HFFc6 (cell line): ENCODE measurements around the gene CYSTM1. TPM values are rescaled to one million over a fixed set of nuclear protein-coding genes. Genes with fewer than 3 reads are reported as not detected.
A peak's percentile ranks its signal among the peaks of the same experiment; 100 is the strongest.

Experiments
- DNase-seq: peaks from one replicate; pipeline ENCODE4 v3.0.0-alpha.2; 2018
- H3K27ac Mint-ChIP-seq: 2 replicates; pipeline ENCODE4 v1.8.0; 2020; ENCODE audit warnings: mild to moderate bottlenecking, mixed read lengths
- H3K27me3 Mint-ChIP-seq: 2 replicates; pipeline ENCODE4 v1.8.0; 2021; ENCODE audit warnings: mild to moderate bottlenecking, moderate library complexity, mixed read lengths; ENCODE audit not compliant: insufficient read depth
- H3K36me3 Mint-ChIP-seq: 2 replicates; pipeline ENCODE4 v1.8.0; 2021; ENCODE audit warnings: low read depth, mixed read lengths
- H3K4me1 Mint-ChIP-seq: 2 replicates; pipeline ENCODE4 v1.8.0; 2020; ENCODE audit warnings: low read depth, mixed read lengths
- H3K4me3 Mint-ChIP-seq: 2 replicates; pipeline ENCODE4 v1.8.0; 2020; ENCODE audit warnings: mild to moderate bottlenecking, moderate library complexity, mixed read lengths
- H3K9me3 Mint-ChIP-seq: 2 replicates; pipeline ENCODE4 v1.8.0; 2020; ENCODE audit warnings: mild to moderate bottlenecking, mixed read lengths
- CTCF ChIP-seq: fragments of 200-600 bp; sonication (generic); IDR thresholded peaks from 2 replicates; pipeline ENCODE4 v1.5.0; 2021; ENCODE audit warnings: antibody characterized with exemption, mild to moderate bottlenecking
- long read RNA-seq: library from polyadenylated mRNA; unstranded; transcript quantifications from one replicate; pipeline ENCODE4 v2.0.0, GENCODE V29; 2019
- total RNA-seq, 6 experiments: library from RNA; stranded (reverse); fragmentation: NEBNext Ultra II Directional; extraction: Animal tissue kit (Norgen Biotek cat#: 25700); gene quantifications; 2 replicates in 1 of 6; 3 replicates in 5 of 6; pipeline ENCODE4 v1.2.3, GENCODE V29; 2021

CYSTM1 gene
- 10 to 100 TPM; 11.6 to 16.7 (median 12.5) TPM for total RNA-seq
- long read RNA-seq, transcript CYSTM1-201 (3 exons, 1,336 nt): major isoform, 32 of 34 reads
- long read RNA-seq, partial matches to known transcripts: 1 of 34 reads
- long read RNA-seq, other reads (novel, unspliced or antisense): 1 of 34 reads

- H3K4me1 Mint-ChIP-seq: peaks cover 21% of the 10 kb centered on the region
- H3K4me3 Mint-ChIP-seq: peak within 1 kb of the TSS; percentile 95
- TF ChIP-seq CTCF: no peak
- H3K36me3 Mint-ChIP-seq: no peaks in the 10 kb centered on the region
- no peaks in the 10 kb centered on the region for H3K9me3 Mint-ChIP-seq
- no peaks in the 10 kb centered on the region; the same call in 1 of the 2 replicates for H3K27me3 Mint-ChIP-seq
- DNase-seq: peak; percentile 83
- peak within 1 kb of the TSS; percentile 90 for H3K27ac Mint-ChIP-seq
Measured at GRCh38 chr5:140174465-140175366, at the start of gene CYSTM1. Gene CYSTM1 (plus strand): TSS chr5:140175188. CDS start chr5:140194466, 19,278 bp downstream.

- TF ChIP-seq CTCF: no peak
- H3K9me3 Mint-ChIP-seq: no peaks in the 10 kb centered on the region
Measured at GRCh38 chr5:140125637-140126036, 49.4 kb upstream of the CYSTM1 start, which contains the start of gene IGIP. Gene IGIP (plus strand): TSS chr5:140125937. CDS start chr5:140128477, 2,540 bp downstream.

GRCh38 chr5:140126315-140127012, 48.5 kb upstream of the CYSTM1 start:
- no peak for DNase-seq
- TF ChIP-seq CTCF: no peak
- Mint-ChIP-seq H3K27ac (no peak overlapping the region), H3K4me1 (peaks cover 55% of the 10 kb centered on the region), H3K4me3 (no peak overlapping the region), H3K9me3 (no peaks in the 10 kb centered on the region), H3K36me3 (no peaks in the 10 kb centered on the region), H3K27me3 (no peaks in the 10 kb centered on the region)

More at GRCh38 chr5:140125637-140126036, 49.4 kb upstream of the CYSTM1 start, which contains the start of gene IGIP:
- H3K36me3 Mint-ChIP-seq: no peaks in the 10 kb centered on the region
- no peak within 1 kb of the TSS for H3K4me3 Mint-ChIP-seq
- H3K4me1 Mint-ChIP-seq: peaks cover 53% of the 10 kb centered on the region
- DNase-seq: no peak
- no peaks in the 10 kb centered on the region for H3K27me3 Mint-ChIP-seq
- H3K27ac Mint-ChIP-seq: no peak within 1 kb of the TSS

GRCh38 chr5:140128376-140128775, 46.6 kb upstream of the CYSTM1 start:
- TF ChIP-seq CTCF: no peak
- H3K27ac Mint-ChIP-seq: no peak overlapping the region

GRCh38 chr5:140130949-140131733, 43.8 kb upstream of the CYSTM1 start:
- Mint-ChIP-seq H3K4me3 (peak overlapping the region; percentile 33), H3K9me3 (no peaks in the 10 kb centered on the region), H3K27me3 (no peaks in the 10 kb centered on the region), H3K27ac (peak overlapping the region; percentile 86), H3K4me1 (peaks cover 56% of the 10 kb centered on the region), H3K36me3 (no peaks in the 10 kb centered on the region)
- no peak for TF ChIP-seq CTCF
- no peak for DNase-seq

More at GRCh38 chr5:140128376-140128775, 46.6 kb upstream of the CYSTM1 start:
- no peaks in the 10 kb centered on the region for H3K27me3 Mint-ChIP-seq
- DNase-seq: no peak
- no peak overlapping the region for H3K4me3 Mint-ChIP-seq
- peaks cover 55% of the 10 kb centered on the region for H3K4me1 Mint-ChIP-seq
- no peaks in the 10 kb centered on the region for H3K36me3 Mint-ChIP-seq
- no peaks in the 10 kb centered on the region for H3K9me3 Mint-ChIP-seq
